Measurements from ENCODE around the gene DMP1. TPM values are rescaled to one million over a fixed set of nuclear protein-coding genes. Genes with fewer than 3 reads are reported as not detected.

The DMP1 gene
- total RNA-seq, result 1 to 10 TPM in 1 of 2 donors, under 1 TPM in 1; 0.37 to 1.5 TPM
- polyA plus RNA-seq (ENCODE audit: insufficient read depth, low read depth, low replicate concordance), result 0.91 TPM
- long read RNA-seq, donor 1, result 0 reads
- long read RNA-seq, donor 2, result 0 reads

- H3K27me3 ChIP-seq, result no peaks in the 10 kb centered on the region
- no peaks in the 10 kb centered on the region for H3K9me3 ChIP-seq
- 92 to 96% methylated on average over 3 of the region's 3 CpGs for WGBS, 2 donors
- no peak for DNase-seq
- H3K4me3 ChIP-seq, result no peak within 1 kb of the TSS
- H3K4me1 ChIP-seq, result no peaks in the 10 kb centered on the region
- no peak for TF ChIP-seq POLR2A (IDR thresholded peaks at IDR 0.05)
- TF ChIP-seq CTCF (IDR thresholded peaks at IDR 0.05), result no peak
- intact Hi-C loops (cut with DNase I; ENCODE audit: low total_unique reads), result no loop called here
- H3K27ac ChIP-seq, result no peak within 1 kb of the TSS
- H3K36me3 ChIP-seq (ENCODE audit: low read depth, missing control alignments), result no peaks in the 10 kb centered on the region
These were observed at the start of gene DMP1 for GRCh38 chr4:87649980-87650379. Gene DMP1, plus strand, starts transcription at chr4:87650280. Its CDS starts 6,213 bp downstream, at chr4:87656493.

- intact Hi-C loops (cut with DNase I; ENCODE audit: low total_unique reads), result no loop called here
These were observed 48.7 kb upstream of the DMP1 start for GRCh38 chr4:87601361-87601760.

GRCh38 chr4:87608229-87608628 is 41.9 kb upstream of the DMP1 start, which contains the start of gene DSPP:
Gene DSPP, plus strand, starts transcription at chr4:87608529. Its CDS starts 2,380 bp downstream, at chr4:87610909.
- Histone ChIP-seq H3K9me3 (no peaks in the 10 kb centered on the region), H3K4me1 (no peaks in the 10 kb centered on the region), H3K36me3 (ENCODE audit: low read depth, missing control alignments) (no peaks in the 10 kb centered on the region), H3K27ac (no peak within 1 kb of the TSS), H3K27me3 (no peaks in the 10 kb centered on the region), H3K4me3 (no peak within 1 kb of the TSS)
- WGBS, 2 donors, result 86 to 93% methylated on average over 4 of the region's 4 CpGs
- no peak for TF ChIP-seq CTCF (IDR thresholded peaks at IDR 0.05)
- TF ChIP-seq POLR2A (IDR thresholded peaks at IDR 0.05), result no peak
- DNase-seq, result no peak
- intact Hi-C loops (cut with DNase I; ENCODE audit: low total_unique reads), result no loop called here

More at GRCh38 chr4:87601361-87601760, 48.7 kb upstream of the DMP1 start:
- no peak for DNase-seq
- Histone ChIP-seq H3K36me3 (ENCODE audit: low read depth, missing control alignments) (no peaks in the 10 kb centered on the region), H3K27ac (no peak overlapping the region), H3K27me3 (no peaks in the 10 kb centered on the region), H3K9me3 (no peaks in the 10 kb centered on the region), H3K4me1 (no peaks in the 10 kb centered on the region), H3K4me3 (no peak overlapping the region)
- TF ChIP-seq POLR2A (IDR thresholded peaks at IDR 0.05), result no peak
- TF ChIP-seq CTCF (IDR thresholded peaks at IDR 0.05), result no peak

GRCh38 chr4:87614292-87614890 is 35.7 kb upstream of the DMP1 start:
- Histone ChIP-seq H3K27me3 (no peaks in the 10 kb centered on the region), H3K4me1 (no peaks in the 10 kb centered on the region), H3K9me3 (no peaks in the 10 kb centered on the region), H3K27ac (no peak overlapping the region), H3K36me3 (ENCODE audit: low read depth, missing control alignments) (no peaks in the 10 kb centered on the region), H3K4me3 (no peak overlapping the region)
- TF ChIP-seq CTCF (IDR thresholded peaks at IDR 0.05) (no peak), POLR2A (IDR thresholded peaks at IDR 0.05) (no peak)
- intact Hi-C loops (cut with DNase I; ENCODE audit: low total_unique reads), result no loop called here
- DNase-seq, result no peak
- WGBS, 2 donors, result 72 to 89% methylated on average over 4 of the region's 4 CpGs

- Histone ChIP-seq H3K27ac (no peak overlapping the region), H3K4me3 (no peak overlapping the region), H3K4me1 (no peaks in the 10 kb centered on the region), H3K9me3 (no peaks in the 10 kb centered on the region), H3K27me3 (no peaks in the 10 kb centered on the region), H3K36me3 (ENCODE audit: low read depth, missing control alignments) (no peaks in the 10 kb centered on the region)
- no peak for DNase-seq
- no peak for TF ChIP-seq POLR2A (IDR thresholded peaks at IDR 0.05)
- TF ChIP-seq CTCF (IDR thresholded peaks at IDR 0.05), result no peak
- intact Hi-C loops (cut with DNase I; ENCODE audit: low total_unique reads), result no loop called here
- WGBS, 2 donors, result 56 to 58% methylated on average over 9 of the region's 9 CpGs
These were observed 33.8 kb upstream of the DMP1 start for GRCh38 chr4:87616268-87616667.

Measured in testis (tissue), 5 donors.